MG63 (cell line): ENCODE data around the gene HES5. TPM values are rescaled to one million over a fixed set of nuclear protein-coding genes. Genes with fewer than 3 reads are reported as not detected.

Experiments used
- DNase-seq: peaks from one replicate; pipeline ENCODE4 v3.0.0-alpha.2; 2020
- H3K27me3 ChIP-seq: fragments of 250-450 bp; sonication (Bioruptor Pico); 2 replicates; pipeline ENCODE4 v1.5.1; 2020; ENCODE audit warnings: mild to moderate bottlenecking, moderate library complexity
- H3K36me3 ChIP-seq: fragments of 250-450 bp; sonication (Bioruptor Pico); 2 replicates; pipeline ENCODE4 v1.5.1; 2020; ENCODE audit warnings: mild to moderate bottlenecking, moderate library complexity
- H3K4me3 ChIP-seq: fragments of 250-450 bp; sonication (Bioruptor Pico); 2 replicates; pipeline ENCODE4 v1.5.1; 2020; ENCODE audit warnings: mild to moderate bottlenecking, moderate library complexity
- H3K9me3 ChIP-seq: fragments of 250-450 bp; sonication (Bioruptor Pico); 2 replicates; pipeline ENCODE4 v1.5.1; 2020; ENCODE audit warnings: mild to moderate bottlenecking, moderate library complexity
- total RNA-seq: library from RNA; depleted of rRNA; stranded (reverse); fragments of >200 nt; shearing (Covaris generic); gene quantifications from 2 replicates; pipeline ENCODE4 v1.2.3, GENCODE V29; 2014; ENCODE audit warnings: low replicate concordance

HES5 gene
- total RNA-seq, 1 experiment from 2014 or later = not detected

DNA sequence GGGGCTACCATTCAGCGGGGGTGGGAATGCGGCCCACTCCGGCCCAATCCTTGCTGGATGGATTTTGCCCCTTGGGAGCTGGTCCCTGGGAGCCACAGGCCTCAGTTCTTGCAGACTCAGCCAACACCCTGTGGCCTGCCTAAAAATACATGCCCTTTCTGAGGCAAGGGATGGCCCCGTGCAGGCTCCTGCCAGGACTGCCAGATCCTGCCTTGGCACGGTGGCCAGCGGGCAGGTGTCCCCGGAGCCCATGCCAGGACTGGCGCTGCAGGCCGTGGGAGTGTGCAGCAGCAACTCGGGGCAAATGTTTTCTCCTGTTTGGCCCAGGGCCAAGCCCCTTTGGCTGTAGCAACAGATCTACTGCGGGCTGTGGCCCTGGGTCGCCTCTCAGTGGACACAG, 2.0 kb downstream of the HES5 start:
- Histone ChIP-seq H3K9me3 (no peaks in the 10 kb centered on the region), H3K4me3 (no peak overlapping the region)
- DNase-seq = peak; percentile 59

GRCh38 chr1:2527556-2527860, 2.6 kb downstream of the HES5 start:
- no peak overlapping the region for H3K4me3 ChIP-seq
- 0 out of 2 replicates have a peak, but pooled peaks cover 6% of the 10 kb centered on the region for H3K36me3 ChIP-seq
- H3K9me3 ChIP-seq = no peaks in the 10 kb centered on the region
- no peaks in the 10 kb centered on the region for H3K27me3 ChIP-seq
- no peak for DNase-seq

More for the DNA sequence above, 2.0 kb downstream of the HES5 start:
- Histone ChIP-seq H3K36me3 (0 out of 2 replicates have a peak, but pooled peaks cover 6% of the 10 kb centered on the region), H3K27me3 (no peaks in the 10 kb centered on the region)

DNA sequence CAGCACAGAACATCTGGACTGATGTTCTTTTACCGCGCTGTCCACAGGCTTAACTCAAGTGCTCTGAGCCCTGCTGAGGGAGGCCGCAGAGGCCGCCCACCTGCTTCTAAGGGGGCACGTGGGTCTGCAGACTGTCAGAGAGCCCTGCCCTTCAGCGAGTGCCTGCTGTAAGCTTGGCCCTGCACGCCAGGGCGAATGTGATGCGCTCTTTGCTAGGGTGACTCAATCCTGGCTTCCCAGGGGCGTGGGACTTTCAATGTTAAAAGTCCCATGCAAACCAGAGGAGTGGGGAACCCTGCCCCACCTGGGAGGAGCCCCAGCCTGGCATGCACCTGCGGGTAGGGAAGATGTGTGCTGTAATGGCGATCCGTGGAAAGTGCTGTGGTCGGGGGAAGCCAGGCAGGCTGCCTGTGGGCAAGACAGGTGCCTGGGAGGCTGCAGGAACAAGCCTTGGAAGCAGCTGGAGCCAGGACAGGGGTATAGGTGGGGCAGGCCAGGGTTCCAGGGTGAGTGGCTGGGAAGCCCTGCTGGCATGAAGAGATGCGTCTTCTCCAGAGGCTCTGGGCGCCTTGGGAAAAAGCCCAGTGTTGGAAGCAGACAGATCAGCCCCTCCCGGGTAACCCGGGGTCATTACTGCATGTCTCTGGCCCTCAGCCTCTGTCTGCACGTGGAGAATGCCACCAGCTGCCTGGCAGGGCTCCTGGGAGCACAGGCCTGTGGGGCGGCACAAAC, 3.1 kb downstream of the HES5 start:
- Histone ChIP-seq H3K9me3 (no peaks in the 10 kb centered on the region), H3K4me3 (peak overlapping the region; percentile 76), H3K36me3 (0 out of 2 replicates have a peak, but pooled peaks cover 6% of the 10 kb centered on the region), H3K27me3 (no peaks in the 10 kb centered on the region)
- DNase-seq = peak; percentile 82

DNA sequence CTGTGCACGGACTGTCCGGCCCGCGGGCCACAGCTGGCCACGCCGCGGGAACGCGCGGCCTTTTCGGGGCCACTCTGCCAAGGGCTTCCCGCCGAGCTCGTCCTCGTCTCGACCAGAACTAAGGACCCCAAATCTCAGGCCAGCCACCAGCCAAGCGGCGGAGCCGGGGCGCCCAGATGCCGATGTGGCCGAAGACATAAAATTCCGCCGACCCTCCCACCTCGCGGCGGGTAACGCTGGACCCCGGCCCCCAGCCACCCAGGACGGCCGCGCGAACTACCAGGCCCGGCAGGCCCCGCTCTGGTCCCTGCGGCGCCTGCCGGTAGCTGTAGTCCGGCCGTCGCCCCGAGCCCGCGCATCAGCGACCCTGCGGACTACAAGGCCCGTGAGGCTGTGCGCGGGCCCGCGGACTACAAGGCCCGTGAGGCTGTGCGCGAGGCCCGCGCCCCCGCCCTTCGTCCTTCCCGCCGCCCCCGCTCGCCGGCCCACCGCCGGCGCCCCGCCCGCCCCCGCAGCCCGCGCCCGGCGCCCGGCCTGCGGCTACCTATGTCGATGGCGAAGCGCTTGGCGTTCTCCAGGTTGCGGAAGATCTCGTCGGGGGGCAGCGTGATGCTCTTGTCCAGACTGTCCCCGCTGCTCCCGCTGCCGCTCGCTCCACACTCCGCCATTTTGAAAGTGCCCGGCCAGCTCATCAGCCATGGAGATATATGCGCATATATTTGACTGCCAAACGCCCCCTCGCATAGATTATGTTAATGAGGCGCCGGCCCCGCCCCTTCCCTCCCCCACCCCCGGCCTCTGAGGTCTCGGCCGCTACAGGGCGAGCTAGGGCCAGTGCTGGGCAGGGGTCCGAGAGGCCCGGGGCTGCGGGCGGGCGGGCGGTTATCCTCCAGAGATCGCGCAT, 3.9 kb downstream of the HES5 start, which contains the start of gene PANK4:
Gene PANK4 (minus strand): TSS at position 677 of the 904 bp plus-strand sequence. CDS start 9 bp downstream, at position 668.
- Histone ChIP-seq H3K9me3 (no peaks in the 10 kb centered on the region), H3K27me3 (no peaks in the 10 kb centered on the region), H3K4me3 (peak within 1 kb of the TSS; percentile 76), H3K36me3 (peaks cover 6% of the 10 kb centered on the region; the same call in 1 of the 2 replicates)
- DNase-seq = peak; percentile 93

DNA sequence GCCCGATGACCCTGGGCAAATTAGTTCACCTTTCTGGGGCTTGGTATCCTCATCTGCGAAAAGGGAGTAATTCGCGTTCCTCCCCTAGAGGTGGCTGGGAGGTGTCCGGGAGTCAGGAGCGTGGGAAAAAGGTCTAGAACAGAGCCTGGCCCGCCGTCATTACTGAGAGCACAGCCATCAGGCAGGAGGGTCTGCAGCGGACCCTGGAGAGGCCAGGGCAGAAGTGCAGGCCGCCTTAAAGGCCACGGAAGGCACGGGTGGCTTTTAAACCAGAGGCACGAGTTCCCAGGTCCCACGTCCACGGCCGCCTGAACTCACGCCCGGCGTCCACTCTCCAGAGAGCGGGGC, 4.5 kb downstream of the HES5 start:
- Histone ChIP-seq H3K9me3 (no peaks in the 10 kb centered on the region), H3K36me3 (peaks cover 10% of the 10 kb centered on the region; the same call in 1 of the 2 replicates), H3K27me3 (no peaks in the 10 kb centered on the region), H3K4me3 (peak overlapping the region; percentile 76)
- DNase-seq = no peak

DNA sequence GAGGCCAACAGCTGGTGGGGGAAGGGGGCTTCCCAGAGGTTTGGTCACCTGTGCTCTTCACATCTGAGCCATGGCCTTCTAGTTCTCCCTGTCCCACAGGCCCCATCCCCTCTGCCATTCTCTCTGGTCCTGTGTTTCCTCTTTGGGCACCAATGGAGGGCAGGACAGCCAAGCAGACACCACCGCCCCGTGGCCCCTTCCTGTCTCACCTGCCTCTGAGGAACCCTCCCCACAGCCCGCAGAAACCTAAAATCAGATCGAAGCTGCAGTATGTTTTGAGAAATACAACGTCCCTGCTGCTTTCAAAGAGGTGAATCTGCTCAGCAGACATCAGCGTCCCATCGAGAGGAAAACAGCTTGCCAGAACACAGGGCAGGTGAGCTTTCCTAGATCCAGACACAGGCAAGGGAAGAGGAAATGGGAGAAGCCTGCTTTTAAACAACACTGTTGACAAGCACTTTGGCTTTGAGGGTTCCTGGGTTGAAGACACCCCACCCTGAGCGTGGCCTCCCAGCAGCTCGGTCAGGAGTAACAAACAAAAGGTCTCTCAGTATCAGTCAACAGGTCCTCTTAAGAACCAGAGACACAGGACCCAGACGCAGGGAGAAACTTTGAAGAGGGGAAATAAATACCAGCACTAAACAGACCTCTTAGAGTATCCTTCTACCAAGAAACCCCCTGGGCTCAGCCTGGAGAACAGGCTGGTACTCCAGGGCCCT, 6.0 kb downstream of the HES5 start:
- Histone ChIP-seq H3K27me3 (no peaks in the 10 kb centered on the region), H3K36me3 (peaks cover 11% of the 10 kb centered on the region; the same call in 1 of the 2 replicates), H3K4me3 (no peak overlapping the region), H3K9me3 (no peaks in the 10 kb centered on the region)
- no peak for DNase-seq

DNA sequence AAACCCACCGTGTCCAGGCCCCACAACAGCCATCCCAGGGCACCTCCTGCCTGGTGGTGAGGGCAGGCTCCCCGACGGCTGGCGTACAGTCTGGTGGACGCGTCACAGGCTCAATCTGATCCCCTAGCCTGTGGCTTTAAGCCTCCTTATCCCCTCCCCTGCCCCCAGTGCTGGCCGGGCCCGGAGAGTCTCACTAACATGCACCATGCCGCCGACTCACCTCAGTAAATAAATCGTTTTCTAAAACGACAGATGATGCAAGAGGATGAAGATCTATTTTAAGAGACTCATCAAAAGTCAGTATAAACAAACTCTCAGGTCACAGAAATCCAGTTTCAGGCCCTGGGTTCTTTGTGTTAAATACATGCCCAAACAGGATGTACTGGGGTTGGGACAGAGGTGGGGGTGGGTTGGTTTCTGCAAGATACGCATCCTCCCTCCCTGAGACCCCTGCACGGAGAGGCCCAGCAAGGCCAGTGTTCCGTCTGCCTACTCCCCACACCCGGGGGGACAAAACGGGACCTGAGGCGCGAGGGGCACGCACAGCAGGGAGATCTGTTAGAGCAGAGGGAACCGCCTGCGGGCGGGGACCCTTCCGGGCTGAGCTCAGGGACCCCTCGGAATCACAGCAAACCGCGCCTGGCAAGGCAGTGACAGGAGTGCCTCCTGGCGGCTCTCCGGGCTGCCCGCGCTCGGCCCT, 6.7 kb downstream of the HES5 start:
- Histone ChIP-seq H3K9me3 (no peaks in the 10 kb centered on the region), H3K27me3 (no peaks in the 10 kb centered on the region), H3K4me3 (no peak overlapping the region), H3K36me3 (peaks cover 15% of the 10 kb centered on the region; the same call in 1 of the 2 replicates)
- no peak for DNase-seq

DNA sequence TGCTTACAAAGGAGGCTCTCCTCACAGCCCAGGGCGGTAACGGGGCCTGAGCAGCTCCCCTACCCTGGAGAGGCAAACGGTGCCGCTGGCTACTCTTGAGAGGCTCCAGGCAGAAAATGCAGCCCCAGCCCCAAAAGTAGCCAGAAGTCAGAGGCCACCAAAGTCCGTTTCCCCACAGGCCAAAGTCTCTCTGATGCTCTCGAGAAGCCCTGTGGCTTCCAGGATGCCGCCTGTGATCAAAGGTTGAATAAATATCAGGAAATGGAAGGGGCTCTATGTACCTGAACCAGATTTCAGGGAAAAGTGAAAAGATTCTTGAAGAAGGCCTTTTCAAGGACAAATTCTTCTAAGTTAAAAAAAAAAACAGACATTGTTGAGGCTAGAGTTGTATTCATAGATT, 7.8 kb downstream of the HES5 start:
- no peak overlapping the region for H3K4me3 ChIP-seq
- DNase-seq = no peak
- H3K9me3 ChIP-seq = no peaks in the 10 kb centered on the region
- peaks cover 15% of the 10 kb centered on the region; the same call in 1 of the 2 replicates for H3K36me3 ChIP-seq
- no peaks in the 10 kb centered on the region for H3K27me3 ChIP-seq

GRCh38 chr1:2520806-2521205, 9.3 kb downstream of the HES5 start:
- Histone ChIP-seq H3K4me3 (no peak overlapping the region), H3K9me3 (no peaks in the 10 kb centered on the region), H3K27me3 (no peaks in the 10 kb centered on the region), H3K36me3 (peaks cover 15% of the 10 kb centered on the region; the same call in 1 of the 2 replicates)
- DNase-seq = no peak

DNA sequence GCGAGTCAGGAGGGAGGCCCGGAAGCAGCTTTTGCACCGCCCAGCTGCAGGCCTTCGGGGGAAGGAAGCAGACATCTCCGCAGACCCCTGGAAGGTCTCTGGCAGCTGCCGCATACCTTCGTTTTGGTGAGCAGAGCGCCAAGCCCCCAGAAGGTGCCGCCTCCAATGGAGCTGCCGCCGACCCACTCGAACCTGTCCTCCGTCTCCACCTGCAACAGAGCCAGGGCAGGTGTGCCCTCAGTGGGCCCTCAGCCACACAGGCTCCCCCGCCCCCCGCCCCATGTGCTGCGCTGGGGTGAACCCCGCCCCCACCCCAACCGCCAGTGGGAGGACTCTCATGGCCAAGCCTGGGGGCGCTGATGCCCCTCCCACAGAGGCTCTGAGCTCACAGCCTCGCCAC, 9.9 kb downstream of the HES5 start:
- Histone ChIP-seq H3K27me3 (no peaks in the 10 kb centered on the region), H3K4me3 (no peak overlapping the region), H3K36me3 (peaks cover 13% of the 10 kb centered on the region; the same call in 1 of the 2 replicates), H3K9me3 (no peaks in the 10 kb centered on the region)
- no peak for DNase-seq

DNA sequence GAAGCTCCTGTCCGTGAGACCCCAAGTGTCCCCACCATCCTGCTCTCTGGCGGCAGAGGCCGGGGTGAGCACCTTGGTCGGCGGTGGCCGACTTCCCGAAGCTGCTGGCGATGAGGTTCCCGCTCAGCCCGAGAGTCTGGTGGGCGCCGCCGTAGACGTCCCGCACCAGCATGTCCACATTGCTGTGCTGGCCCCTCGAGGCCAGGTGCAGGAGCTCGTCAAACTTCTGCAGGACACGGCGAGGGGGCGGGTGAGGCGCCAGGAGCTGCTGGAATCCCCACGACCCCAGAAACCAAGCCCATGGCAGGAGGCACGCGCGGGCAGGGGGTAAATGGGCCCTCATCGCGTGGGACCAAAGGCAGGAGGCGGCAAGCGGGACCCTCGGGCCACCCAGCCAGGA, 10.3 kb downstream of the HES5 start:
- H3K9me3 ChIP-seq = no peaks in the 10 kb centered on the region
- no peaks in the 10 kb centered on the region for H3K27me3 ChIP-seq
- no peak for DNase-seq
- H3K4me3 ChIP-seq = no peak overlapping the region
- peaks cover 10% of the 10 kb centered on the region; the same call in 1 of the 2 replicates for H3K36me3 ChIP-seq

- Histone ChIP-seq H3K27me3 (no peaks in the 10 kb centered on the region), H3K36me3 (peaks cover 10% of the 10 kb centered on the region; the same call in 1 of the 2 replicates), H3K4me3 (no peak overlapping the region), H3K9me3 (no peaks in the 10 kb centered on the region)
- DNase-seq = no peak
Observed at GRCh38 chr1:2519029-2519685, 10.9 kb downstream of the HES5 start.

GRCh38 chr1:2518528-2518927, 11.5 kb downstream of the HES5 start:
- peaks cover 10% of the 10 kb centered on the region; the same call in 1 of the 2 replicates for H3K36me3 ChIP-seq
- no peak overlapping the region for H3K4me3 ChIP-seq
- H3K27me3 ChIP-seq = no peaks in the 10 kb centered on the region
- DNase-seq = no peak
- no peaks in the 10 kb centered on the region for H3K9me3 ChIP-seq

DNA sequence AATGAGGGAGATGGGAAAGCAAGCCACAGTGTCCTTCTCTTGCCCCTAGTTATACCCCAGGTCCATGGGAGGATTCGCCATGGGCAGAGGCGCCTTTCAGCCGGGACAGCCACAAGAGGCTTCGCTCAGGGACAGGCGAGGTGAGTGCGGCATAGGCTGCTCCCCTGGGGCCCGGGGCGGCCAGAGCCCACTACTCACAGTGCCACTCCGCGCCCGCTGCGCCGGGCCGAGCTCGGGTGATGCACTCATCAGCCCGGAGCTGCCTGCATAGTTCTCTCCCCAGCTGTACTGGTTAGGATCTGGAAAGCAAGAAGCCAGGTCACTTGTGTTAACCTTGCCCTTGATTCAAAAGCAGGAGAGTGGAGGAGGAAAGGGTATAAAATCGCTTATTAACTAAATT, 12.1 kb downstream of the HES5 start:
- H3K36me3 ChIP-seq = peaks cover 10% of the 10 kb centered on the region; the same call in 1 of the 2 replicates
- no peaks in the 10 kb centered on the region for H3K9me3 ChIP-seq
- no peak for DNase-seq
- H3K4me3 ChIP-seq = no peak overlapping the region
- no peaks in the 10 kb centered on the region for H3K27me3 ChIP-seq

DNA sequence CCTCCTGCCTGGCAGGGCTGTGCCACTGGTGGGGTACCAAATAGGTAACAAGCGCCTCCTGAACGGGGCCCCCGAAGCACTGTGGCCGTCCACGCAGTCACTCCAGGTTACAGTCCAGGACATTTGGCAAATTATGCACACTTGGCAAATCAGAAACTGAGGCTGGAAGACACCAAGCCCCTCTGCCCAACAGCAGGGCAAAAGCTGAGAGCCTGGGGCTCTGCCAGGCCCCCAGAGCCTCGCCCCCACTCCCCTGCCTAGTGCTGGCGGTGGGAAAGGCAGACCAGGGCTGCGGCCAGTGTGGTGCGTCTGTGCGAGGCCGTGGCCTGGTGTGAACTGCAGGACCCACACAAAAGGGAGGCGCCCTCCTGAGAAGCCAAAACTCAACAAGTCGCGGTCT, 13.1 kb downstream of the HES5 start:
- Histone ChIP-seq H3K4me3 (no peak overlapping the region), H3K9me3 (no peaks in the 10 kb centered on the region), H3K27me3 (no peaks in the 10 kb centered on the region), H3K36me3 (peaks cover 10% of the 10 kb centered on the region; the same call in 1 of the 2 replicates)
- no peak for DNase-seq

- H3K4me3 ChIP-seq = no peak overlapping the region
- no peaks in the 10 kb centered on the region for H3K27me3 ChIP-seq
- no peak for DNase-seq
- peaks cover 10% of the 10 kb centered on the region; the same call in 1 of the 2 replicates for H3K36me3 ChIP-seq
- no peaks in the 10 kb centered on the region for H3K9me3 ChIP-seq
Observed at GRCh38 chr1:2516124-2516523, 13.9 kb downstream of the HES5 start.
